ENCODE data around the gene SMIM41.

SMIM41 gene

GRCh38 chr12:52122540-52122871, 43.0 kb downstream of the SMIM41 start:
- no peak for DNase-seq

GRCh38 chr12:52122904-52123303, 43.4 kb downstream of the SMIM41 start:
- DNase-seq, result no peak

- DNase-seq, result no peak
Observed at GRCh38 chr12:52123487-52124186, 44.1 kb downstream of the SMIM41 start.

- DNase-seq, result no peak
Observed at GRCh38 chr12:52125476-52125900, 46.0 kb downstream of the SMIM41 start.

GRCh38 chr12:52126050-52126604, 46.6 kb downstream of the SMIM41 start:
- no peak for DNase-seq

GRCh38 chr12:52126605-52127578, 47.4 kb downstream of the SMIM41 start:
- no peak for DNase-seq

- DNase-seq, result no peak
Observed at GRCh38 chr12:52127683-52128450, 48.4 kb downstream of the SMIM41 start.

- DNase-seq, result no peak
Observed at GRCh38 chr12:52130711-52131110, 51.2 kb downstream of the SMIM41 start.

GRCh38 chr12:52132754-52133161, 53.3 kb downstream of the SMIM41 start:
- DNase-seq, result no peak

GRCh38 chr12:52137746-52138145, 58.2 kb downstream of the SMIM41 start:
- DNase-seq, result no peak

GRCh38 chr12:52139147-52139546, 59.6 kb downstream of the SMIM41 start:
- no peak for DNase-seq

GRCh38 chr12:52139579-52140062, 60.1 kb downstream of the SMIM41 start:
- peak in 1 of 5 experiments; percentile 17 for DNase-seq

- DNase-seq, result no peak
Observed at GRCh38 chr12:52141306-52141705, 61.8 kb downstream of the SMIM41 start.

GRCh38 chr12:52141875-52142274, 62.4 kb downstream of the SMIM41 start:
- DNase-seq, result no peak

GRCh38 chr12:52142431-52142830, 62.9 kb downstream of the SMIM41 start:
- no peak for DNase-seq

GRCh38 chr12:52144512-52145227, 65.2 kb downstream of the SMIM41 start:
- DNase-seq, result no peak

GRCh38 chr12:52145228-52146088, 66.0 kb downstream of the SMIM41 start:
- DNase-seq, result no peak

GRCh38 chr12:52146089-52146821, 66.8 kb downstream of the SMIM41 start:
- DNase-seq, result no peak

GRCh38 chr12:52146822-52147366, 67.4 kb downstream of the SMIM41 start:
- DNase-seq, result no peak
